Gastrocnemius medialis (tissue), 4 donors: ENCODE data around the gene OR2V2. TPM values are rescaled to one million over a fixed set of nuclear protein-coding genes. Genes with fewer than 3 reads are reported as not detected.

ENCODE experiments used
- ATAC-seq, 2 donors: fragments of 150-250 bp; one replicate each; pipeline ENCODE4 v1.9.1; 2016
- DNase-seq, 2 donors: peaks; one replicate each; pipeline ENCODE4 v3.0.0-alpha.2; 2019
- H3K27ac ChIP-seq, 4 donors: fragments of 200-600 bp; sonication (generic); 1 replicate in 1 of 4; 2 replicates in 3 of 4; pipeline ENCODE4 v1.5.1; 2016 to 2018; ENCODE audit warnings: mild to moderate bottlenecking in 2 of 4, moderate library complexity in 1 of 4
- H3K27me3 ChIP-seq, 3 donors: fragments of 200-600 bp; sonication (generic) in 2 of 3; 1 replicate in 1 of 3; 2 replicates in 2 of 3; pipeline versions ENCODE4 v1.5.1 to v1.6.0; 2016 to 2019; ENCODE audit warnings: mild to moderate bottlenecking in 1 of 3, moderate library complexity in 1 of 3
- H3K36me3 ChIP-seq, 2 donors: fragments of 200-600 bp; sonication (generic) in 1 of 2; one replicate each; pipeline ENCODE4 v1.5.1; 2017 to 2018
- H3K4me1 ChIP-seq, 2 donors: fragments of 200-600 bp; sonication (generic) in 1 of 2; one replicate each; pipeline ENCODE4 v1.5.1; 2016 to 2017; ENCODE audit warnings: mild to moderate bottlenecking in 2 of 2
- H3K4me3 ChIP-seq, 4 donors: fragments of 200-600 bp; sonication (generic) in 3 of 4; 1 replicate in 1 of 4; 2 replicates in 3 of 4; pipeline ENCODE4 v1.5.1; 2016 to 2019; ENCODE audit warnings: mild to moderate bottlenecking in 2 of 4
- H3K9me3 ChIP-seq, 3 donors: fragments of 200-600 bp; sonication (generic) in 2 of 3; 1 replicate in 1 of 3; 2 replicates in 2 of 3; pipeline ENCODE4 v1.5.1; 2016 to 2019
- POLR2A ChIP-seq, 2 donors: fragments of 450-650 bp; IDR thresholded peaks; one replicate each; pipeline ENCODE4 v1.6.1; 2017; ENCODE audit warnings: antibody characterized with exemption in 2 of 2, mild to moderate bottlenecking in 2 of 2, moderate library complexity in 2 of 2
- in situ Hi-C, 4 donors: fragments of 200-750 bp; cut with MboI; loops; one replicate each; pipeline versions ENCODE4 v1.15.0 to v1.8.0; 2017; ENCODE audit warnings: low sequenced_read_pairs in 4 of 4
- intact Hi-C: fragments of 100-400 bp; cut with DNase I; formaldehyde crosslinking; loops from one replicate; pipeline ENCODE4 v1.15.1; 2023; ENCODE audit warnings: low total_unique reads
- total RNA-seq, 4 donors: library from RNA; depleted of rRNA; stranded (reverse); fragments of >200 nt; gene quantifications; one replicate each; pipeline versions ENCODE4 v1.1.0 to v1.2.3, GENCODE V29; 2016
- TF ChIP-seq, protein P1 (sequence below), 5 experiments: fragments of 450-650 bp in 3 of 5; fragments of 200-600 bp in 2 of 5; sonication (generic) in 2 of 5; IDR thresholded peaks in 4 of 5; conservative IDR thresholded peaks in 1 of 5; 1 replicate in 4 of 5; 2 replicates in 1 of 5; pipeline ENCODE4 v1.5.1; 2016 to 2019; ENCODE audit warnings: antibody characterized with exemption in 5 of 5, mild to moderate bottlenecking in 3 of 5, moderate library complexity in 3 of 5

The OR2V2 gene
- total RNA-seq, 4 donors from 2014 or later: not detected

DNA sequence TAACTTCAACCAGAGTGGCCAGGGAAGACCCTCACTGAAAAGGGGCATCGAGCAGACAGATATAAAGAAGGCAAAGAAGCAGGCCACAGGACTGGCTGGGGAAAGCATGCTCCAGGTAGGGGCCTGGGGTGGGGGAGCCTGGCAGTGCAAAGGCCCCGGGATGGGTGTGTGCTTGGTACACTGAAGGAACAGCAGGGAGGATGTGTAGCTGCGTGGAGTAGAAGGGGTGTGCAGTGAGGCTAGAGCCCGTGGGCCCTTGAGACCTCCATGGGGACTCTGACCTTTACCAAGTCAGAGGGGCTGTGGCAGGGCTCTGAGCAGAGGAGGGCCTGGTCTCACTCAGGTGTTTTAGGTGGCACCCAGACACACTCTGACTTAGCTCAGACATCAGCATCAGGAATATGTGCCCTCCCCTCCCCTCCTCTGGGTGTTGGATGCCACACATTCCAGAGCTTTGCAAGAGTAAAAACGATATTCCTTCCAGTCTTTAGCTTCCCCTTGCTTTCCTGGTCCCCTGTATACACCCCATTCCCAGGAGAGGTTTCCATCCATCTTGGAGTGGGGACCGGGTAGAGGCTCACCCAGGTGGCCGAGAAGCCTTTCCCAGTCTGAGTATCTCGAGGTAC is 50.1 kb downstream of the OR2V2 start:
- no peak for TF ChIP-seq POLR2A (IDR thresholded peaks at IDR 0.05)
- TF ChIP-seq, protein P1, sequence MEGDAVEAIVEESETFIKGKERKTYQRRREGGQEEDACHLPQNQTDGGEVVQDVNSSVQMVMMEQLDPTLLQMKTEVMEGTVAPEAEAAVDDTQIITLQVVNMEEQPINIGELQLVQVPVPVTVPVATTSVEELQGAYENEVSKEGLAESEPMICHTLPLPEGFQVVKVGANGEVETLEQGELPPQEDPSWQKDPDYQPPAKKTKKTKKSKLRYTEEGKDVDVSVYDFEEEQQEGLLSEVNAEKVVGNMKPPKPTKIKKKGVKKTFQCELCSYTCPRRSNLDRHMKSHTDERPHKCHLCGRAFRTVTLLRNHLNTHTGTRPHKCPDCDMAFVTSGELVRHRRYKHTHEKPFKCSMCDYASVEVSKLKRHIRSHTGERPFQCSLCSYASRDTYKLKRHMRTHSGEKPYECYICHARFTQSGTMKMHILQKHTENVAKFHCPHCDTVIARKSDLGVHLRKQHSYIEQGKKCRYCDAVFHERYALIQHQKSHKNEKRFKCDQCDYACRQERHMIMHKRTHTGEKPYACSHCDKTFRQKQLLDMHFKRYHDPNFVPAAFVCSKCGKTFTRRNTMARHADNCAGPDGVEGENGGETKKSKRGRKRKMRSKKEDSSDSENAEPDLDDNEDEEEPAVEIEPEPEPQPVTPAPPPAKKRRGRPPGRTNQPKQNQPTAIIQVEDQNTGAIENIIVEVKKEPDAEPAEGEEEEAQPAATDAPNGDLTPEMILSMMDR (IDR thresholded peaks at IDR 0.05 in 4 of 5, conservative IDR thresholded peaks at IDR 0.05 in 1 of 5): no peak
- ATAC-seq (no peak), DNase-seq (no peak)
- Histone ChIP-seq H3K36me3 (no peaks in the 10 kb centered on the region), H3K4me1 (peaks cover 12 to 16% of the 10 kb centered on the region in 2 donors), H3K27ac (peak overlapping the region in 2 of 4 donors; percentile 43 to 97), H3K27me3 (no peaks in the 10 kb centered on the region), H3K4me3 (no peak overlapping the region), H3K9me3 (no peaks in the 10 kb centered on the region)
- intact Hi-C loops (no loop called here), in situ Hi-C loops (no loop called here)

DNA sequence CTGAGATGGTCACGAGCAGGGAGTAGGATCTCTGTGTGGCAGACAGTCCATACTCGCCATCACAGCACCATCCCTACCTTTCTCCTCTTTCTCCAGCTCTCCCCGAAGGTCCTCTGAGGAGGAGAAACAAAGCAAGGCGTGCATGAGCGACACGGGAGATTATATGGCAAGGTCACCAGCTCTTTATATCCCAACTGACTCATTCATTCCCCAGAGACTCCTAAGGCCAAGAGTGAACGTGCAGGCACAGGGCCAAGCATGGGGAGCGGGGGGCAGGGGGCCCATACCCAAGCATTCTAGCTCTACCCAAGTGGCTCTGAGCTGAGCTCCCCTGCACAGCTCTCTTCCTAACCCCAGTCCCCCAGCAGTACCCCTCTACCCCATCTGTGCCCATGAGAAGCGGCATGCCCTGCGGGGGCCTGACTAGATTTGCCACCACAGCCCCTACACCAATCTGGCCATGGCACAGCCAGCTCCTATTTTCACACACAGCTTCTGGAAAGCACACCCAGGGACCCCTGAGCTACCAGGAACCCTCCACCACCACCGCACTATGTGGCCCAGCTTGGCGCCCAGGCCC is 50.8 kb downstream of the OR2V2 start:
- TF ChIP-seq, protein P1 (IDR thresholded peaks at IDR 0.05 in 4 of 5, conservative IDR thresholded peaks at IDR 0.05 in 1 of 5): no peak
- no peaks in the 10 kb centered on the region for H3K36me3 ChIP-seq
- no peaks in the 10 kb centered on the region for H3K9me3 ChIP-seq
- in situ Hi-C loops (no loop called here), intact Hi-C loops (no loop called here)
- no peak for ATAC-seq
- peaks cover 10 to 15% of the 10 kb centered on the region in 2 donors for H3K4me1 ChIP-seq
- H3K27ac ChIP-seq: peak overlapping the region in 3 of 4 donors; percentile 43 to 97 (median 43)
- H3K27me3 ChIP-seq: no peaks in the 10 kb centered on the region
- no peak overlapping the region for H3K4me3 ChIP-seq
- no peak for DNase-seq

DNA sequence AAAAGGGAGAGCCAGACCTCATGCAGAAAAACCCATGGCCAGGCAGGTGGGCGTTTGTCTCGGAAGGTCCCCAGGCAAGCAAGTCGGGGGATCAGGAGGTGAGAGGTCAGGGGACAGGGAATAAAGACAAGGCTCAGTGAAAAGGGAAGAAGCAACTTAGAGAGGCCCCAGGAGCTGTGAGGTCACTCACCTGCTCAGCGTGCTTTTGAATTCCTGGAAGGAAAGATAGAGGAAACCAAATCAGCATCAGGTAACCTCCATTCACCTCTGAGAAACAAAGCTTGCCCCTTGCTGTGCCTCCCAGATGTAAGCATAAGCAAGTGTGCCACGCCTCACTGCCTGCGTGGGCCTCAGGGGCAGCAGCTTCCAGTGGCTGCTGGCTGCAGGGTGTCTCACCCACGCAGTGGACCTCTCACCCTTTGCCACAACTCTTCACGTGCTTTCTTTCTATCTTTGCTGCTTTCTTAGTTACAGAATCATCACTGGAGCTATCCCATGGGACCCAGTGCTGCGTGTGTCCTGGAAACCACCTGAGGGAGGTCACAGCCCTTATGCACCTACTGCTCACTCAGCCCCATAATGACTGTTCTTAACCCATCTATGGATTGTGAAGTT is 51.6 kb downstream of the OR2V2 start:
- in situ Hi-C loops (no loop called here), intact Hi-C loops (no loop called here)
- no peaks in the 10 kb centered on the region for H3K36me3 ChIP-seq
- ATAC-seq (no peak), DNase-seq (no peak)
- no peaks in the 10 kb centered on the region for H3K9me3 ChIP-seq
- H3K4me3 ChIP-seq: no peak overlapping the region
- peak overlapping the region in 3 of 4 donors; percentile 21 to 97 (median 43) for H3K27ac ChIP-seq
- no peaks in the 10 kb centered on the region for H3K27me3 ChIP-seq
- H3K4me1 ChIP-seq: peaks cover 11 to 22% of the 10 kb centered on the region in 2 donors
- no peak for TF ChIP-seq POLR2A (IDR thresholded peaks at IDR 0.05)
- TF ChIP-seq, protein P1 (IDR thresholded peaks at IDR 0.05 in 4 of 5, conservative IDR thresholded peaks at IDR 0.05 in 1 of 5): no peak

DNA sequence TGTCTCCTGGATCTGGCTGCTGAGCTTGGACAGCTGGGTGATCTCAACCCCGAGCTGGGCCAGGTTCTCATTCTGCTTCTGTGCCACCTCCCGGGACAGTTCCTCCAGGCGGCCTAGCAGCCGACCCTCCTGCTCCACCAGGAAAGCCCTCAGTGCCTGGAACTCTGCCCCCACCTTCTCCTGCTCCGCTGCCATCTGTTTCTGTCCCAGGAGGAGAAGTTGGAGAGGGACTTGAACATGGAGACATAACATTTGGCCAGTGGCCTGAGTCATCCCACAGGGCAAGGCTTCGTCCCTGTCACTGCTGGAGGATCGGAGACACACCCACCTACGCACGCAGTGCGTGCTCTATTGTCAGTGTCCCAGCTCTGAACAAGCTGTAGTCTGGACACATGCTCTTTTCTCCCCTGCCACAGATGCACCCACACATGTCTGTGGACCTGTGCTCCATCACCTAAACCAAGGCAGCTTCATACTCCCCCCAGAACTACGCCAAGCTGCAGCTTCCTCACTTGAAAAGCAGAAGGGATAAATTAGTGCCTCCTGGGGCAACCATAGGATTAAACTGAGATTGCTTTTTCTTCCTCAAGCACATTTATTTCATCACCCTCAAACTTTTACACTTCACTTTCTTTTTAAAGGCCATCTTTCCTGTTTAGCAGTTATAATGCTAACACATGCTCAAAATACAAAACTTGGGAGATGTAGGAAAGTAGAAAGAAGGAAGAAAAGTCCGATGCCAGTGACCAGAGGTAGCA is 52.7 kb downstream of the OR2V2 start:
- H3K9me3 ChIP-seq: no peaks in the 10 kb centered on the region
- peaks cover 11 to 15% of the 10 kb centered on the region in 2 donors for H3K4me1 ChIP-seq
- TF ChIP-seq, protein P1 (IDR thresholded peaks at IDR 0.05 in 4 of 5, conservative IDR thresholded peaks at IDR 0.05 in 1 of 5): no peak
- no peak for TF ChIP-seq POLR2A (IDR thresholded peaks at IDR 0.05)
- in situ Hi-C loops: no loop called here
- H3K36me3 ChIP-seq: no peaks in the 10 kb centered on the region
- DNase-seq: no peak
- H3K27me3 ChIP-seq: no peaks in the 10 kb centered on the region
- peak overlapping the region; percentile 21 to 97 (median 51) for H3K27ac ChIP-seq
- no peak overlapping the region for H3K4me3 ChIP-seq
- no peak for ATAC-seq
- intact Hi-C loops: no loop called here
